K562 (cell line): ENCODE data around the gene PITPNM1. TPM values are rescaled to one million over a fixed set of nuclear protein-coding genes. Genes with fewer than 3 reads are reported as not detected.
A peak's percentile ranks its signal among the peaks of the same experiment; 100 is the strongest.

Source experiments
- ATAC-seq: fragments of 200-7000 bp; cut with Tn5 transposase; 3 replicates; pipeline ENCODE4 v1.9.1; 2020; ENCODE audit warnings: moderate library complexity
- BruUV-seq: library from RNA; stranded (reverse); fragments of 400-500 nt; replicated peaks from 2 replicates; lab custom pipeline; 2021; lab: Mats Ljungman, UMichigan
- CTCF ChIA-PET: fragments of 300-600 bp; formaldehyde crosslinking; extraction: SDS; loops from one replicate; lab custom pipeline; 2021; ENCODE audit warnings: low intra/inter-chr PET ratio; lab: Yijun Ruan, JAX
- POLR2A ChIA-PET: fragments of 300-600, 350-650 bp; sonication (Branson Sonifier 250); formaldehyde crosslinking; extraction: SDS; loops from one replicate; lab custom pipeline; 2021; ENCODE audit warnings: antibody characterized with exemption, inconsistent platforms; lab: Yijun Ruan, JAX
- DNase-seq, 4 experiments: peaks; one replicate each; pipeline versions ENCODE4 v3.0.0 to v3.0.0-alpha.2; 2011 to 2018; ENCODE audit warnings: low spot score in 3 of 4, mixed read lengths in 3 of 4; ENCODE audit errors: extremely low read depth in 1 of 4
- FAIRE-seq: peaks from 2 replicates; lab custom pipeline; 2011; peaks lifted over from hg19 to GRCh38; lab: Jason Lieb, UNC
- H2AFZ ChIP-seq: 2 replicates; pipeline ENCODE4 v1.6.0; 2011; ENCODE audit warnings: low read depth, low read length, control low read depth, inconsistent platforms
- H3K27ac ChIP-seq: fragments of 200-600 bp; 3 replicates; pipeline ENCODE4 v1.8.0; 2011; ENCODE audit warnings: low read depth, mild to moderate bottlenecking, control low read depth, inconsistent platforms, low read length, moderate library complexity, mixed read lengths; ENCODE audit errors: extremely low read depth
- H3K27me3 ChIP-seq, 2 experiments: fragments of 300-600 bp in 1 of 2; 2 replicates in 1 of 2; 3 replicates in 1 of 2; pipeline versions ENCODE4 v1.6.0 to v1.8.0; 2011; ENCODE audit warnings: inconsistent platforms in 2 of 2, low read length in 2 of 2, mild to moderate bottlenecking in 1 of 2, mixed read lengths in 1 of 2, moderate library complexity in 1 of 2; ENCODE audit not compliant: control insufficient read depth in 2 of 2, insufficient read depth in 2 of 2
- H3K36me3 ChIP-seq: fragments of 300-600 bp; 3 replicates; pipeline ENCODE4 v1.8.0; 2011; ENCODE audit warnings: mild to moderate bottlenecking, low read length, inconsistent platforms; ENCODE audit not compliant: control insufficient read depth, insufficient read depth
- H3K4me1 ChIP-seq, 2 experiments: fragments of 200-600 bp in 1 of 2; replicated peaks in 1 of 2; 2 replicates in 1 of 2; 3 replicates in 1 of 2; pipeline versions ENCODE4 v1.5.1 to v1.8.0; 2011; ENCODE audit warnings: inconsistent platforms in 2 of 2, low read length in 2 of 2, mild to moderate bottlenecking in 1 of 2, mixed read lengths in 1 of 2, moderate library complexity in 1 of 2; ENCODE audit not compliant: control insufficient read depth in 2 of 2, insufficient read depth in 2 of 2
- H3K4me2 ChIP-seq: 2 replicates; pipeline ENCODE4 v1.6.1; 2011; ENCODE audit warnings: low read length, control low read depth, inconsistent platforms, mixed read lengths; ENCODE audit not compliant: insufficient read depth
- H3K4me3 ChIP-seq: fragments of 200-600 bp; sonication (generic), shearing (Covaris generic); 2 replicates; pipeline ENCODE4 v1.5.1; 2016; ENCODE audit warnings: control low read depth, inconsistent platforms
- H3K79me2 ChIP-seq: fragments of 200-600 bp; 3 replicates; pipeline ENCODE4 v1.8.0; 2011; ENCODE audit warnings: low read length, inconsistent platforms; ENCODE audit not compliant: control insufficient read depth, insufficient read depth
- H3K9ac ChIP-seq, 2 experiments: 2 replicates each; pipeline versions ENCODE4 v1.6.0 to v1.6.1; 2011; ENCODE audit warnings: low read depth in 2 of 2, low read length in 2 of 2, control low read depth in 1 of 2, inconsistent platforms in 1 of 2, mild to moderate bottlenecking in 1 of 2, mixed read lengths in 1 of 2; ENCODE audit not compliant: insufficient read depth in 1 of 2
- H3K9me1 ChIP-seq: one replicate; pipeline ENCODE4 v1.6.0; 2011; ENCODE audit warnings: inconsistent platforms, mild to moderate bottlenecking, low read length, moderate library complexity; ENCODE audit not compliant: control insufficient read depth, insufficient read depth
- H3K9me3 ChIP-seq: replicated peaks from 2 replicates; pipeline ENCODE4 v1.5.1; 2011; ENCODE audit warnings: low read depth, low read length, inconsistent platforms; ENCODE audit not compliant: control insufficient read depth, insufficient read depth
- H4K20me1 ChIP-seq: replicated peaks from 2 replicates; pipeline ENCODE4 v1.6.1; 2011; ENCODE audit warnings: low read length, inconsistent platforms, mixed read lengths; ENCODE audit not compliant: control insufficient read depth, insufficient read depth
- ATF1 ChIP-seq, 2 experiments: fragments of 450-650 bp in 1 of 2; IDR thresholded peaks; 2 replicates each; pipeline ENCODE4 v1.6.1; 2016; ENCODE audit warnings: missing compliant biosample characterization in 1 of 2, missing genetic modification characterization in 1 of 2
- CEBPG ChIP-seq, 3 experiments: fragments of 200-800 bp in 1 of 3; sonication (Bioruptor generic) in 1 of 3; sonication (generic) in 1 of 3; formaldehyde crosslinking in 1 of 3; IDR thresholded peaks in 2 of 3; conservative IDR thresholded peaks in 1 of 3; 2 replicates each; pipeline versions ENCODE4 v1.6.1 to v1.8.0; 2016 to 2022; ENCODE audit warnings: missing compliant biosample characterization in 2 of 3, missing genetic modification characterization in 2 of 3, mild to moderate bottlenecking in 1 of 3, missing genetic modification reagents in 1 of 3
- HDAC8 ChIP-seq: fragments of 450-650 bp; IDR thresholded peaks from 2 replicates; pipeline ENCODE4 v1.6.1; 2016; ENCODE audit warnings: mild to moderate bottlenecking, missing genetic modification characterization, moderate library complexity, missing compliant biosample characterization
- HOXB6 ChIP-seq: fragments of 250-450 bp; sonication (Bioruptor Pico); IDR thresholded peaks from 2 replicates; pipeline ENCODE4 v1.5.1; 2022; ENCODE audit warnings: mild to moderate bottlenecking, borderline replicate concordance
- MLLT1 ChIP-seq, 2 experiments: fragments of 450-650 bp; IDR thresholded peaks; 2 replicates each; pipeline ENCODE4 v1.6.1; 2016
- THRAP3 ChIP-seq: fragments of 450-650 bp; IDR thresholded peaks from 2 replicates; pipeline ENCODE4 v1.6.1; 2016; ENCODE audit warnings: mild to moderate bottlenecking, inconsistent platforms, borderline replicate concordance
- ZBTB40 ChIP-seq, 2 experiments: fragments of 450-650 bp in 1 of 2; sonication (generic) in 1 of 2; formaldehyde crosslinking in 1 of 2; IDR thresholded peaks; 2 replicates each; pipeline versions ENCODE4 v1.7.1 to v1.9.0; 2016 to 2022; ENCODE audit warnings: inconsistent platforms in 1 of 2, mild to moderate bottlenecking in 1 of 2, missing genetic modification reagents in 1 of 2
- ZFP36 ChIP-seq: fragments of 150-350 bp; IDR thresholded peaks from 2 replicates; pipeline ENCODE4 v1.6.1; 2018; ENCODE audit warnings: low read length, low read depth; ENCODE audit not compliant: partially characterized antibody
- ZNF384 ChIP-seq: IDR thresholded peaks from 2 replicates; pipeline ENCODE4 v1.6.1; 2012; ENCODE audit warnings: low read depth, low read length, improper control_type of control experiment
- WGBS: fragments of 100-300 bp; shearing (Covaris generic); methylation state at CpG from one replicate; pipeline ENCODE4 v1.1.6; 2016; ENCODE audit warnings: low coverage, mixed read lengths; ENCODE audit not compliant: insufficient coverage; ENCODE audit errors: missing lambda C conversion rate; 5-methylcytosine and 5-hydroxymethylcytosine counted together
- in situ Hi-C: fragments of 300-500 bp; cut with MboI; formaldehyde crosslinking; loops from 4 replicates; pipeline ENCODE4 v1.15.0; 2018; ENCODE audit warnings: inconsistent platforms, mixed read lengths
- intact Hi-C: fragments of 100-400 bp; cut with micrococcal nuclease; formaldehyde crosslinking; loops from 2 replicates; pipeline ENCODE4 v1.14.2; 2022
- polyA plus RNA-seq, 8 experiments: library from polyadenylated mRNA; depleted of rRNA in 4 of 8; stranded (reverse) in 5 of 8; unstranded in 3 of 8; fragments of >200 nt; fragmentation: Nextera tagmentation in 2 of 8; fragmentation: Illumina TruSeq in 1 of 8; extraction: Ambion mirVana in 2 of 8; extraction: Trizol in 1 of 8; gene quantifications; 2 replicates each; pipeline versions ENCODE4 v1.2.1 to v1.2.3, GENCODE V29; 2011 to 2014; ENCODE audit warnings: inconsistent platforms in 1 of 8, missing spikeins in 1 of 8
- total RNA-seq, 7 experiments: library from RNA; depleted of rRNA in 6 of 7; stranded (reverse); fragments of >200 nt in 6 of 7; fragmentation: Illumina TruSeq in 2 of 7; extraction: Trizol in 2 of 7; gene quantifications; 2 replicates each; pipeline versions ENCODE4 v1.2.1 to v1.2.3, GENCODE V29; 2011 to 2021; ENCODE audit warnings: low replicate concordance in 1 of 7

Gene PITPNM1
- total and polyA plus RNA-seq, 9 of the 15 experiments (the other 6 are each of a cell fraction or from before 2014, with no cell fraction given), result 0.11 to 53.7 (median 16.0) TPM

DNA sequence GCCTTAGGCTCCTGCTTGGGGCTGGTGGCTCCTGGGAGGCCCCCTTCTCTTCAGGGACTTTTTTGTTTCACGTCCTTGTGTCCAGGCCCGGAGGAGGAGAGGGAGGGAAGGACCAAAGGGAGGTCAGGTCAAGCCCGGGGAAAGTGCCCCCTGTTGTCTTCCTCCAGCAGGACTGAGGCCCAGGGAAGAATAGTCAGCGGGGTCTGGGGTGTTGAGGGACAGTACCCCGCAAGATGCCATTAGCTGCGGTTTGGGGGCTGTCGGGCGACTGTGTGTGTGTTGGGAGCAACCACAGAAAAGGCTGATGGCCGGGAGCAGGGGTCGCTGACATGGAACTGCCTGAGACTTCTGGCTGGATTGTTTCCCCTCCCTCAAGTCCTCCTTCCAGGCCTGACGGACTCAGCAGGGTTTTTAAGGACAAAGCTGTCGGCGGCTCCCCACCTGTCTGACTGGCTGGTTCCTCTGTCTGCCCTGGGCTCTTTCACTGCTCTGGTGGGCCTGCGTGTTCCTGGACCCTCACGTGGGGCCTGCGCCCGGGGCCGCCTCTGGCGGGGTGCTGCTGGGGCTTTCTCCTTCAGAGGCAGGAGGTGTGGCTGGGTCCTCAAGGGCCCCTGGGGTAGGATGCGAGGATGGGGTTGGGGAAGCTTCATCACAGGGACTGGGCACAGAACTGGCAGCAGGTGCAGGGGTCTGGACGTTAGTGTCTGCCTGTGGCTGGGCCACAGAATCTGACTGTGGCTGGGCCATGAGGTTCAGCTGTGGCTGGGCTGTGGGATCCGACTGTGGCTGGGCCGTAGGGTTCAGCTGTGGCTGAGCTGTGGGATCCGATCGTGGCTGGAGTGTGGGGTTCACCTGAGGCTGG is 54.1 kb downstream of the PITPNM1 start:
- no peak overlapping the region for H3K4me3 ChIP-seq
- no peaks in the 10 kb centered on the region for H3K9me3 ChIP-seq
- FAIRE-seq, result no peak
- H3K9ac ChIP-seq, result peak overlapping the region in 1 of 2 experiments; percentile 73; a peak in 1 of 4 replicates
- intact Hi-C loops, result no loop called here
- no peaks in the 10 kb centered on the region for H3K79me2 ChIP-seq
- no peak overlapping the region for H2AFZ ChIP-seq
- H3K27ac ChIP-seq, result no peak overlapping the region
- H4K20me1 ChIP-seq, result no peaks in the 10 kb centered on the region
- H3K36me3 ChIP-seq, result no peaks in the 10 kb centered on the region
- POLR2A ChIA-PET, result interaction anchor here (0.6 to 1.5 kb wide), 6 partner anchors 8 to 136 kb away, joined by 3 to 6 read pairs (median 4); no protein-coding TSS in a partner anchor
- no peaks in the 10 kb centered on the region for H3K27me3 ChIP-seq
- H3K4me2 ChIP-seq, result no peak overlapping the region
- in situ Hi-C loops, result no loop called here
- no peaks in the 10 kb centered on the region for H3K9me1 ChIP-seq
- WGBS, result 69% methylated on average over 19 of the region's 25 CpGs
- CTCF ChIA-PET, result no interaction called here
- no peak for DNase-seq
- no TSS peak for BruUV-seq
- no peak for ATAC-seq
- H3K4me1 ChIP-seq, result peaks cover 0 to 34% of the 10 kb centered on the region in 2 experiments; a peak in 2 of 5 replicates
- TF ChIP-seq CEBPG (CRISPR knock-in tag; IDR thresholded peaks at IDR 0.05) (no peak), CEBPG (tag; conservative IDR thresholded peaks at IDR 0.05 in 1 of 2, IDR thresholded peaks at IDR 0.05 in 1 of 2) (no peak), ATF1 (CRISPR knock-in tag; IDR thresholded peaks at IDR 0.05) (no peak), ATF1 (tag; IDR thresholded peaks at IDR 0.05) (no peak), ZFP36 (no peak), ZNF384 (no peak), HOXB6 (no peak), MLLT1 (IDR thresholded peaks at IDR 0.05) (no peak), ZBTB40 (IDR thresholded peaks at IDR 0.05) (no peak), ZBTB40 (CRISPR knock-in tag; IDR thresholded peaks at IDR 0.05) (no peak), THRAP3 (no peak), HDAC8 (tag) (no peak)
